ENCODE results near the gene PTGES2. TPM values are rescaled to one million over a fixed set of nuclear protein-coding genes. Genes with fewer than 3 reads are reported as not detected.
A peak's percentile ranks its signal among the peaks of the same experiment; 100 is the strongest.

Gene PTGES2
- total and polyA plus RNA-seq, 9 of the 15 experiments (the other 6 are each of a cell fraction or from before 2014, with no cell fraction given), result 2.4 to 196 (median 90.1) TPM

DNA sequence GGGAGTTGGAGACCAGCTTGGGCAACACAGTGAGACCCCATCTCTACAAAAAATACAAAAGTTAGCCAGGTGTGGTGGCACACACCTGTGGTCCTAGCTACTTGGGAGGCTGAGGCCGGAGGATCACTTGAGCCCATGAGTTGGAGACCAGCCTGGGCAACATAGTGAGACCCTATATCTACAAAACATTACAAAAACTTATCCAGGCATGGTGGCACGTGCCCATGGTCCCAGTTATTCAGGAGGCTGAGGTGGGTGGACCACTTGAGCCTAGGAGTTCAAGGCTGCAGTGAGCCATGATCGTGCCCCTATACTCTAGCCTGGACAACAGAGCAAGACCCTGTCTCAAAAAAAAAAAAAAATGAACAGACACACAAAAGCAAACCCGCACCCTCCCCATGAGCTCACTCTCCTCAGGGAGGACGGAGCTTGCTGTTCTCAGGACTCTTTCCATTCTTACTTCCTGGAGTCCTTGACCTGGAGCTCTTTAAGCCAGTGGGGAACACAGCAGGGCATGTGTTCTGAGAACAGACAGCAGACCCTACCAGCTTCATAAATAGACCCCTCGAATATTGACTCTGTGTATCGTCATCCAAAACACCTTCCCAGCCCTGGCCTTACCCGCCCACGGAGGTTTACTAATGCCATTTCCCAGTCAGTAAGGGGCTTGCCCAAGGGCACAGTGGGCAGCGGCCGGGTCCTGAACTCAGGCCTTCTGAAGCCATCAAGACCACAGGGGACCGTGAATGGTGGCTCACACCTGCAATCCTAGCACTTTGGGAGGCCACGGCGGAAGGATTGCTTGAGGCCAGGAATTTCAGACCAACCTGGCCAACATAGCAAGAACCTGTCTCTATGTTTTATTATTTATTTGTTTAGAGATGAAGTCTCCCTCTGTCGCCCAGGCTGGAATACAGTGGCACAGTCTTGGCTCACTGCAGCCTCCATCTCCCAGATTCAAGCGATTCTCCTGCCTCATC is 11.1 kb downstream of the PTGES2 start (continued):
- TF ChIP-seq, protein P1, sequence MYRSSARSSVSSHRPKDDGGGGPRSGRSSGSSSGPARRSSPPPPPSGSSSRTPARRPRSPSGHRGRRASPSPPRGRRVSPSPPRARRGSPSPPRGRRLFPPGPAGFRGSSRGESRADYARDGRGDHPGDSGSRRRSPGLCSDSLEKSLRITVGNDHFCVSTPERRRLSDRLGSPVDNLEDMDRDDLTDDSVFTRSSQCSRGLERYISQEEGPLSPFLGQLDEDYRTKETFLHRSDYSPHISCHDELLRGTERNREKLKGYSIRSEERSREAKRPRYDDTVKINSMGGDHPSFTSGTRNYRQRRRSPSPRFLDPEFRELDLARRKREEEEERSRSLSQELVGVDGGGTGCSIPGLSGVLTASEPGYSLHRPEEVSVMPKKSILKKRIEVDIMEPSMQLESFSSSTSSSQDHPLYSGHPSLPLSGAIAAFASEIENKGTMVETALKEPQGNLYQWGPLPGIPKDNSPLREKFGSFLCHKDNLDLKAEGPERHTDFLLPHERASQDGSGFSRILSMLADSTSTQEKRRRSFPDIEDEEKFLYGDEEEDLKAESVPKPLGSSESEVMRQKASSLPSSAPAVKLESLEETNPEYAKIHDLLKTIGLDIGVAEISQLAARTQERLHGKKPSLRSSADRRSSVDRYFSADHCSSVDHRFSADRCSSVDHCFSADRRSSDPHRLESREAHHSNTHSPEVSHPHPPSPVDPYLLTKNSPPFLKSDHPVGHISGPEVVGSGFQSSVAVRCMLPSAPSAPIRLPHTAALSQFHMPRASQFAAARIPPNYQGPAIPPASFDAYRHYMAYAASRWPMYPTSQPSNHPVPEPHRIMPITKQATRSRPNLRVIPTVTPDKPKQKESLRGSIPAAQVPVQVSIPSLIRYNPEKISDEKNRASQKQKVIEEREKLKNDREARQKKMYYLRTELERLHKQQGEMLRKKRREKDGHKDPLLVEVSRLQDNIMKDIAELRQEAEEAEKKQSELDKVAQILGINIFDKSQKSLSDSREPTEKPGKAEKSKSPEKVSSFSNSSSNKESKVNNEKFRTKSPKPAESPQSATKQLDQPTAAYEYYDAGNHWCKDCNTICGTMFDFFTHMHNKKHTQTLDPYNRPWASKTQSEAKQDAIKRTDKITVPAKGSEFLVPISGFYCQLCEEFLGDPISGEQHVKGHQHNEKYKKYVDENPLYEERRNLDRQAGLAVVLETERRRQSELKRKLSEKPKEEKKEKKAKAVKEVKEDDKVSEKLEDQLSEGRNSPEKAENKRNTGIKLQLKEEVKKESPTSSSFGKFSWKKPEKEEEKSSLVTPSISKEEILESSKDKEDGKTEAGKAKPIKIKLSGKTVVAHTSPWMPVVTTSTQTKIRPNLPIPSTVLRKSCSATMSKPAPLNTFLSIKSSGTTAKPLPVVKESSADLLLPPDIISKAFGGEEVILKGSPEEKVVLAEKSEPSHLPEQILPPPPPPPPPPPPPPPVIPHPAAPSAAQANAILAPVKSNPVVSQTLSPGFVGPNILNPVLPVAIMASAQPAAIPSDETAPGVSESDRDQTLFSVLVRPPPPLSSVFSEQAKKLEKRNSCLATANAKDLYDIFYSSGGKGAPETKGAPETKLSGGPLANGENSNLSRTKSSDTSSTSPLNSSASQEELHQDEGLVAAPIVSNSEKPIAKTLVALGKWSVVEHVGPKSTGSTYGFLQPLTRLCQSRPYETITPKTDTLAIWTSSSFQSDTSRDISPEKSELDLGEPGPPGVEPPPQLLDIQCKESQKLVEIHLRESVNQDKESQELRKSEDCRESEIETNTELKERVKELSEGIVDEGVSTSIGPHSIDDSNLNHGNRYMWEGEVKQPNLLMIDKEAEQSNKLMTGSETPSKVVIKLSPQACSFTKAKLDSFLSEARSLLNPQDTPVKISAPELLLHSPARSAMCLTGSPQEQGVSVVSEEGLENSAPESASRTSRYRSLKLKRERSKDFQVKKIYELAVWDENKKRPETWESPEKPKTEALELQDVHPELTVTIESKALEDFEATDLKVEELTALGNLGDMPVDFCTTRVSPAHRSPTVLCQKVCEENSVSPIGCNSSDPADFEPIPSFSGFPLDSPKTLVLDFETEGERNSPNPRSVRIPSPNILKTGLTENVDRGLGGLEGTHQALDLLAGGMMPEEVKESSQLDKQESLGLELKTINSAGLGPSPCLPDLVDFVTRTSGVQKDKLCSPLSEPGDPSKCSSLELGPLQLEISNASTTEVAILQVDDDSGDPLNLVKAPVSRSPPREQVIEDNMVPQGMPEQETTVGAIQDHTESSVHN (IDR thresholded peaks at IDR 0.05; ENCODE audit: borderline replicate concordance in 1 of 2, low read depth in 1 of 2), result no peak
- no peak for TF ChIP-seq ZNF561 (CRISPR knock-in tag; conservative IDR thresholded peaks at IDR 0.05)
- 0 out of 2 replicates have a peak, but pooled peaks have one; percentile 35 for TF ChIP-seq HDAC2 (IDR thresholded peaks at IDR 0.05)
- no peak for TF ChIP-seq ZNF253 (CRISPR knock-in tag; conservative IDR thresholded peaks at IDR 0.05)
- TF ChIP-seq BCL6 (CRISPR knock-in tag; IDR thresholded peaks at IDR 0.05), result no peak
- no peak for TF ChIP-seq PHTF2 (CRISPR knock-in tag; IDR thresholded peaks at IDR 0.05)
- no peak for TF ChIP-seq FOXP1 (CRISPR knock-in tag; IDR thresholded peaks at IDR 0.05)
- TF ChIP-seq, protein P2, sequence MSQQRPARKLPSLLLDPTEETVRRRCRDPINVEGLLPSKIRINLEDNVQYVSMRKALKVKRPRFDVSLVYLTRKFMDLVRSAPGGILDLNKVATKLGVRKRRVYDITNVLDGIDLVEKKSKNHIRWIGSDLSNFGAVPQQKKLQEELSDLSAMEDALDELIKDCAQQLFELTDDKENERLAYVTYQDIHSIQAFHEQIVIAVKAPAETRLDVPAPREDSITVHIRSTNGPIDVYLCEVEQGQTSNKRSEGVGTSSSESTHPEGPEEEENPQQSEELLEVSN (IDR thresholded peaks at IDR 0.05; ENCODE audit: borderline replicate concordance in 1 of 2, extremely low read depth in 1 of 2, insufficient read depth in 1 of 2, insufficient read length in 1 of 2, low read depth in 1 of 2, low read length in 1 of 2, poor library complexity in 1 of 2, severe bottlenecking in 1 of 2), result no peak
- no peak for TF ChIP-seq LCOR (CRISPR knock-in tag; IDR thresholded peaks at IDR 0.05)
- peak; percentile 58 for TF ChIP-seq PHF20 (IDR thresholded peaks at IDR 0.05; ENCODE audit: partially characterized antibody)
- TF ChIP-seq NEUROD1 (IDR thresholded peaks at IDR 0.05; ENCODE audit: borderline replicate concordance, low read depth, low read length, partially characterized antibody), result no peak
- no peak for TF ChIP-seq GABPB1 (CRISPR knock-in tag; IDR thresholded peaks at IDR 0.05)
- peak; percentile 56 for TF ChIP-seq RBM25 (IDR thresholded peaks at IDR 0.05; ENCODE audit: low read depth, low read length, severe bottlenecking)
- no peak for TF ChIP-seq GATA2 (CRISPR knock-in tag; IDR thresholded peaks at IDR 0.05)
- no peak for TF ChIP-seq ZC3H8 (IDR thresholded peaks at IDR 0.05)
- no peak for TF ChIP-seq CBX3 (IDR thresholded peaks at IDR 0.05; ENCODE audit: borderline replicate concordance in 1 of 2, low read length in 2 of 2)
- TF ChIP-seq POLR2G (IDR thresholded peaks at IDR 0.05; ENCODE audit: low read depth, low read length), result peak; percentile 35; the same call in 1 of the 2 replicates
- TF ChIP-seq FOXM1 (IDR thresholded peaks at IDR 0.05; ENCODE audit: low read depth), result no peak
- no peak for TF ChIP-seq FOXM1 (CRISPR knock-in tag; IDR thresholded peaks at IDR 0.05; ENCODE audit: low read depth)
